ENCODE results near the gene YPEL5.

The YPEL5 gene

GRCh38 chr2:30172627-30173026 lies 25.8 kb downstream of the YPEL5 start:
- DNase-seq, result no peak

- no peak for DNase-seq
Measured at GRCh38 chr2:30177440-30177839, 30.6 kb downstream of the YPEL5 start.

GRCh38 chr2:30177956-30178355 lies 31.1 kb downstream of the YPEL5 start:
- DNase-seq, result no peak

GRCh38 chr2:30178618-30179434 lies 32.0 kb downstream of the YPEL5 start:
- no peak for DNase-seq

GRCh38 chr2:30179536-30179935 lies 32.7 kb downstream of the YPEL5 start:
- no peak for DNase-seq

GRCh38 chr2:30180226-30180625 lies 33.4 kb downstream of the YPEL5 start:
- no peak for DNase-seq

GRCh38 chr2:30181176-30181575 lies 34.4 kb downstream of the YPEL5 start:
- DNase-seq, result no peak

GRCh38 chr2:30184035-30184434 lies 37.2 kb downstream of the YPEL5 start:
- no peak for DNase-seq

GRCh38 chr2:30185178-30185577 lies 38.4 kb downstream of the YPEL5 start:
- peak; percentile 33 to 66 (median 63) for DNase-seq

GRCh38 chr2:30188292-30188691 lies 41.5 kb downstream of the YPEL5 start:
- no peak for DNase-seq

- DNase-seq, result no peak
Measured at GRCh38 chr2:30190637-30191036, 43.8 kb downstream of the YPEL5 start.

GRCh38 chr2:30191107-30191506 lies 44.3 kb downstream of the YPEL5 start:
- no peak for DNase-seq

- no peak for DNase-seq
Measured at GRCh38 chr2:30191819-30192271, 45.0 kb downstream of the YPEL5 start.

- DNase-seq, result no peak
Measured at GRCh38 chr2:30192314-30192713, 45.5 kb downstream of the YPEL5 start.

GRCh38 chr2:30193104-30193681 lies 46.4 kb downstream of the YPEL5 start:
- DNase-seq, result no peak

GRCh38 chr2:30194421-30194820 lies 47.6 kb downstream of the YPEL5 start:
- no peak for DNase-seq

GRCh38 chr2:30195016-30195415 lies 48.2 kb downstream of the YPEL5 start:
- DNase-seq, result no peak

- peak in 1 of 4 experiments; percentile 13 for DNase-seq
Measured at GRCh38 chr2:30197570-30198192, 50.9 kb downstream of the YPEL5 start.

- DNase-seq, result peak; percentile 11 to 57 (median 44)
Measured at GRCh38 chr2:30201990-30202389, 55.2 kb downstream of the YPEL5 start.

- DNase-seq, result peak in 1 of 4 experiments; percentile 18
Measured at GRCh38 chr2:30203156-30203555, 56.3 kb downstream of the YPEL5 start.

GRCh38 chr2:30204281-30204680 lies 57.5 kb downstream of the YPEL5 start:
- no peak for DNase-seq

GRCh38 chr2:30205456-30205855 lies 58.6 kb downstream of the YPEL5 start:
- DNase-seq, result no peak

All from suppressor macrophage (primary cell).